H9 (cell line): Measurements from ENCODE around the gene PIK3CG. TPM values are rescaled to one million over a fixed set of nuclear protein-coding genes. Genes with fewer than 3 reads are reported as not detected.

Experiments used
- DNase-seq: peaks from one replicate; pipeline ENCODE4 v3.0.0-alpha.2; 2017
- H2AFZ ChIP-seq: one replicate; pipeline ENCODE4 v1.6.1; 2013; ENCODE audit warnings: mild to moderate bottlenecking, low read length, control low read depth, moderate library complexity
- H2AK5ac ChIP-seq: 2 replicates; pipeline ENCODE4 v1.6.1; 2013; ENCODE audit warnings: low read length, control low read depth, mixed read lengths; ENCODE audit not compliant: insufficient read length
- H2BK120ac ChIP-seq: one replicate; pipeline ENCODE4 v1.6.1; 2013; ENCODE audit warnings: low read depth, mild to moderate bottlenecking, low read length, control low read depth, inconsistent platforms; ENCODE audit not compliant: poor library complexity, severe bottlenecking
- H2BK12ac ChIP-seq: 2 replicates; pipeline ENCODE4 v1.6.1; 2013; ENCODE audit warnings: low read length, control low read depth, mixed read lengths, low read depth; ENCODE audit not compliant: insufficient read length
- H2BK15ac ChIP-seq: 2 replicates; pipeline ENCODE4 v1.6.1; 2013; ENCODE audit warnings: low read depth, low read length, control low read depth
- H2BK20ac ChIP-seq: one replicate; pipeline ENCODE4 v1.6.1; 2013; ENCODE audit warnings: low read depth, mild to moderate bottlenecking, low read length, control low read depth, inconsistent platforms; ENCODE audit not compliant: poor library complexity, severe bottlenecking
- H2BK5ac ChIP-seq: 2 replicates; pipeline ENCODE4 v1.6.1; 2013; ENCODE audit warnings: low read length, control low read depth, mixed read lengths; ENCODE audit not compliant: insufficient read length
- H3K14ac ChIP-seq: 2 replicates; pipeline ENCODE4 v1.6.1; 2013; ENCODE audit warnings: low read length, control low read depth; ENCODE audit not compliant: insufficient read depth
- H3K18ac ChIP-seq: 2 replicates; pipeline ENCODE4 v1.6.1; 2013; ENCODE audit warnings: low read depth, mild to moderate bottlenecking, mixed read lengths, low read length, control low read depth; ENCODE audit not compliant: insufficient read length
- H3K23ac ChIP-seq: 2 replicates; pipeline ENCODE4 v1.6.1; 2013; ENCODE audit warnings: low read length, control low read depth, mixed read lengths, low read depth; ENCODE audit not compliant: insufficient read length
- H3K23me2 ChIP-seq: 2 replicates; pipeline ENCODE4 v1.6.1; 2013; ENCODE audit warnings: low read depth, mild to moderate bottlenecking, mixed read lengths, low read length, control low read depth; ENCODE audit not compliant: insufficient read length, poor library complexity, severe bottlenecking
- H3K27ac ChIP-seq: 2 replicates; pipeline ENCODE4 v1.5.1; 2013; ENCODE audit warnings: low read length, control low read depth, mixed read lengths, low read depth; ENCODE audit not compliant: insufficient read length
- H3K27me3 ChIP-seq: 2 replicates; pipeline ENCODE4 v1.6.1; 2013; ENCODE audit warnings: low read length, control low read depth, inconsistent platforms; ENCODE audit not compliant: insufficient read depth
- H3K4ac ChIP-seq: 2 replicates; pipeline ENCODE4 v1.6.1; 2013; ENCODE audit warnings: low read depth, mild to moderate bottlenecking, control low read depth, inconsistent platforms, low read length, moderate library complexity
- H3K4me1 ChIP-seq: 2 replicates; pipeline ENCODE4 v1.6.1; 2013; ENCODE audit warnings: low read length, control low read depth, inconsistent platforms; ENCODE audit not compliant: insufficient read depth
- H3K4me2 ChIP-seq: 2 replicates; pipeline ENCODE4 v1.6.1; 2013; ENCODE audit warnings: low read length, control low read depth, mixed read lengths; ENCODE audit not compliant: insufficient read length, insufficient read depth
- H3K56ac ChIP-seq: 2 replicates; pipeline ENCODE4 v1.6.1; 2013; ENCODE audit warnings: low read depth, mild to moderate bottlenecking, mixed read lengths, low read length, control low read depth; ENCODE audit not compliant: insufficient read length
- H3K79me1 ChIP-seq: 2 replicates; pipeline ENCODE4 v1.6.1; 2013; ENCODE audit warnings: low read depth, mild to moderate bottlenecking, moderate library complexity, low read length, control low read depth, inconsistent platforms; ENCODE audit not compliant: insufficient read depth, poor library complexity, severe bottlenecking
- H3K79me2 ChIP-seq: 2 replicates; pipeline ENCODE4 v1.6.1; 2013; ENCODE audit warnings: low read length, control low read depth, inconsistent platforms; ENCODE audit not compliant: insufficient read depth
- H3K9ac ChIP-seq: 2 replicates; pipeline ENCODE4 v1.6.1; 2013; ENCODE audit warnings: low read length, control low read depth, mixed read lengths; ENCODE audit not compliant: insufficient read length; ENCODE audit errors: extremely low read depth
- H3K9me3 ChIP-seq: one replicate; pipeline ENCODE4 v1.6.1; 2013; ENCODE audit warnings: low read depth, low read length, inconsistent platforms; ENCODE audit not compliant: control insufficient read depth
- H3T11ph ChIP-seq: one replicate; pipeline ENCODE4 v1.6.1; 2013; ENCODE audit warnings: mild to moderate bottlenecking, low read length, control low read depth, inconsistent platforms
- H4K20me1 ChIP-seq: one replicate; pipeline ENCODE4 v1.6.1; 2013; ENCODE audit not compliant: control insufficient read depth, insufficient read length, insufficient read depth
- H4K5ac ChIP-seq: 2 replicates; pipeline ENCODE4 v1.6.1; 2013; ENCODE audit warnings: low read depth, mild to moderate bottlenecking, mixed read lengths, low read length, control low read depth; ENCODE audit not compliant: insufficient read length
- H4K8ac ChIP-seq: replicated peaks from 2 replicates; pipeline ENCODE4 v1.6.1; 2013; ENCODE audit warnings: low read length, control low read depth, mixed read lengths, low read depth; ENCODE audit not compliant: insufficient read length
- H4K91ac ChIP-seq: 2 replicates; pipeline ENCODE4 v1.6.1; 2013; ENCODE audit warnings: low read depth, mild to moderate bottlenecking, moderate library complexity, mixed read lengths, low read length, control low read depth; ENCODE audit not compliant: insufficient read length
- H3K27ac Mint-ChIP-seq, 3 experiments: 2 replicates in 2 of 3; 3 replicates in 1 of 3; pipeline ENCODE4 v1.8.0; 2020 to 2021; ENCODE audit warnings: mixed read lengths in 3 of 3, mild to moderate bottlenecking in 1 of 3, moderate library complexity in 1 of 3
- H3K27me3 Mint-ChIP-seq: 2 replicates; pipeline ENCODE4 v1.8.0; 2021; ENCODE audit warnings: low read depth, mild to moderate bottlenecking, moderate library complexity, mixed read lengths
- H3K36me3 Mint-ChIP-seq, 3 experiments: 2 replicates in 2 of 3; 3 replicates in 1 of 3; pipeline ENCODE4 v1.8.0; 2020 to 2021; ENCODE audit warnings: low read depth in 3 of 3, mixed read lengths in 3 of 3; ENCODE audit not compliant: insufficient read depth in 1 of 3
- H3K4me1 Mint-ChIP-seq, 2 experiments: 2 replicates each; pipeline ENCODE4 v1.8.0; 2020; ENCODE audit warnings: mixed read lengths in 2 of 2
- H3K4me3 Mint-ChIP-seq, 2 experiments: 2 replicates in 1 of 2; 3 replicates in 1 of 2; pipeline ENCODE4 v1.8.0; 2020 to 2021; ENCODE audit warnings: mild to moderate bottlenecking in 2 of 2, mixed read lengths in 2 of 2, moderate library complexity in 1 of 2
- H3K9me3 Mint-ChIP-seq, 2 experiments: 2 replicates in 1 of 2; 3 replicates in 1 of 2; pipeline ENCODE4 v1.8.0; 2020; ENCODE audit warnings: mild to moderate bottlenecking in 2 of 2, mixed read lengths in 2 of 2, moderate library complexity in 1 of 2
- WGBS: extraction: QIAGEN DNeasy Blood & Tissue Kit; methylation state at CpG from one replicate; pipeline ENCODE4 v1.1.7; 2013; ENCODE audit warnings: missing lambda C conversion rate, low lambda C conversion rate, mixed read lengths; ENCODE audit not compliant: insufficient read length; ENCODE audit errors: extremely low coverage; 5-methylcytosine and 5-hydroxymethylcytosine counted together
- total RNA-seq: library from RNA; stranded (reverse); gene quantifications from 2 replicates; pipeline ENCODE4 v1.2.1, GENCODE V29; 2021
- TF ChIP-seq, protein P1 (sequence below): fragments of 200-600 bp; sonication (generic); conservative IDR thresholded peaks from 3 replicates; pipeline ENCODE4 v1.8.0; 2021; ENCODE audit warnings: antibody characterized with exemption, mild to moderate bottlenecking

PIK3CG gene
- total RNA-seq, 1 experiment from 2014 or later: not detected

- WGBS: no CpG with 5 or more reads among the region's 10 CpGs
- Mint-ChIP-seq H3K27ac (no peak overlapping the region), H3K27me3 (no peaks in the 10 kb centered on the region), H3K36me3 (no peaks in the 10 kb centered on the region), H3K9me3 (peaks cover 0 to 2% of the 10 kb centered on the region in 2 experiments; a peak in 2 of 5 replicates), H3K4me3 (no peak overlapping the region), H3K4me1 (peaks cover 4 to 7% of the 10 kb centered on the region in 2 experiments; a peak in 2 of 4 replicates)
- H3K18ac ChIP-seq: no peak overlapping the region
- H2BK20ac ChIP-seq: no peak overlapping the region
- DNase-seq: no peak
- no peak overlapping the region for H4K5ac ChIP-seq
- H2AK5ac ChIP-seq: no peak overlapping the region
- H2BK12ac ChIP-seq: no peak overlapping the region
- TF ChIP-seq, protein P1, sequence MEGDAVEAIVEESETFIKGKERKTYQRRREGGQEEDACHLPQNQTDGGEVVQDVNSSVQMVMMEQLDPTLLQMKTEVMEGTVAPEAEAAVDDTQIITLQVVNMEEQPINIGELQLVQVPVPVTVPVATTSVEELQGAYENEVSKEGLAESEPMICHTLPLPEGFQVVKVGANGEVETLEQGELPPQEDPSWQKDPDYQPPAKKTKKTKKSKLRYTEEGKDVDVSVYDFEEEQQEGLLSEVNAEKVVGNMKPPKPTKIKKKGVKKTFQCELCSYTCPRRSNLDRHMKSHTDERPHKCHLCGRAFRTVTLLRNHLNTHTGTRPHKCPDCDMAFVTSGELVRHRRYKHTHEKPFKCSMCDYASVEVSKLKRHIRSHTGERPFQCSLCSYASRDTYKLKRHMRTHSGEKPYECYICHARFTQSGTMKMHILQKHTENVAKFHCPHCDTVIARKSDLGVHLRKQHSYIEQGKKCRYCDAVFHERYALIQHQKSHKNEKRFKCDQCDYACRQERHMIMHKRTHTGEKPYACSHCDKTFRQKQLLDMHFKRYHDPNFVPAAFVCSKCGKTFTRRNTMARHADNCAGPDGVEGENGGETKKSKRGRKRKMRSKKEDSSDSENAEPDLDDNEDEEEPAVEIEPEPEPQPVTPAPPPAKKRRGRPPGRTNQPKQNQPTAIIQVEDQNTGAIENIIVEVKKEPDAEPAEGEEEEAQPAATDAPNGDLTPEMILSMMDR: no peak
- H3K4me2 ChIP-seq: no peak overlapping the region
- H3K23ac ChIP-seq: no peak overlapping the region
- no peak overlapping the region for H3K27ac ChIP-seq
- no peaks in the 10 kb centered on the region for H3K79me2 ChIP-seq
- no peak overlapping the region for H3K9ac ChIP-seq
- no peaks in the 10 kb centered on the region for H3K27me3 ChIP-seq
- no peaks in the 10 kb centered on the region for H4K20me1 ChIP-seq
- H2BK120ac ChIP-seq: no peak overlapping the region
- no peaks in the 10 kb centered on the region for H3K9me3 ChIP-seq
- no peaks in the 10 kb centered on the region for H3K23me2 ChIP-seq
- no peak overlapping the region for H4K8ac ChIP-seq
- H2BK15ac ChIP-seq: no peak overlapping the region
- H3K79me1 ChIP-seq: no peaks in the 10 kb centered on the region
- H2AFZ ChIP-seq: no peak overlapping the region
- no peak overlapping the region for H2BK5ac ChIP-seq
- no peaks in the 10 kb centered on the region for H3K4me1 ChIP-seq
- no peak overlapping the region for H3K4ac ChIP-seq
- no peak overlapping the region for H4K91ac ChIP-seq
- no peak overlapping the region for H3K56ac ChIP-seq
- H3T11ph ChIP-seq: no peak overlapping the region
- H3K14ac ChIP-seq: no peak overlapping the region
These were observed 6.2 kb upstream of the PIK3CG start for GRCh38 chr7:106858618-106859532.
